ENCODE measurements around the gene COL27A1.

Gene COL27A1

GRCh38 chr9:114155263-114155994 is at the start of gene COL27A1:
Gene COL27A1, plus strand, starts transcription at chr9:114155537. Its CDS starts 414 bp downstream, at chr9:114155951.
- in situ Hi-C loops (cut with MboI; ENCODE audit: low sequenced_read_pairs): no loop called here

GRCh38 chr9:114107286-114108001 is 47.9 kb upstream of the COL27A1 start:
- in situ Hi-C loops (cut with MboI; ENCODE audit: low sequenced_read_pairs): no loop called here

- in situ Hi-C loops (cut with MboI; ENCODE audit: low sequenced_read_pairs): no loop called here
Measured at GRCh38 chr9:114108016-114108833, 47.1 kb upstream of the COL27A1 start.

- in situ Hi-C loops (cut with MboI; ENCODE audit: low sequenced_read_pairs): no loop called here
Measured at GRCh38 chr9:114109124-114109523, 46.2 kb upstream of the COL27A1 start.

- in situ Hi-C loops (cut with MboI; ENCODE audit: low sequenced_read_pairs): no loop called here
Measured at GRCh38 chr9:114110180-114110579, 45.2 kb upstream of the COL27A1 start.

- in situ Hi-C loops (cut with MboI; ENCODE audit: low sequenced_read_pairs): no loop called here
Measured at GRCh38 chr9:114112325-114112724, 43.0 kb upstream of the COL27A1 start.

- in situ Hi-C loops (cut with MboI; ENCODE audit: low sequenced_read_pairs): no loop called here
Measured at GRCh38 chr9:114112778-114113584, 42.4 kb upstream of the COL27A1 start.

- in situ Hi-C loops (cut with MboI; ENCODE audit: low sequenced_read_pairs): no loop called here
Measured at GRCh38 chr9:114114364-114114763, 41.0 kb upstream of the COL27A1 start.

GRCh38 chr9:114115654-114116125 is 39.6 kb upstream of the COL27A1 start:
- in situ Hi-C loops (cut with MboI; ENCODE audit: low sequenced_read_pairs): no loop called here

GRCh38 chr9:114116126-114116747 is 39.1 kb upstream of the COL27A1 start:
- in situ Hi-C loops (cut with MboI; ENCODE audit: low sequenced_read_pairs): no loop called here

- in situ Hi-C loops (cut with MboI; ENCODE audit: low sequenced_read_pairs): no loop called here
Measured at GRCh38 chr9:114117614-114117995, 37.7 kb upstream of the COL27A1 start.

GRCh38 chr9:114117996-114118830 is 37.1 kb upstream of the COL27A1 start:
- in situ Hi-C loops (cut with MboI; ENCODE audit: low sequenced_read_pairs): no loop called here

- in situ Hi-C loops (cut with MboI; ENCODE audit: low sequenced_read_pairs): no loop called here
Measured at GRCh38 chr9:114119242-114120191, 35.8 kb upstream of the COL27A1 start.

- in situ Hi-C loops (cut with MboI; ENCODE audit: low sequenced_read_pairs): no loop called here
Measured at GRCh38 chr9:114120192-114121014, 34.9 kb upstream of the COL27A1 start.

GRCh38 chr9:114121227-114122135 is 33.9 kb upstream of the COL27A1 start:
- in situ Hi-C loops (cut with MboI; ENCODE audit: low sequenced_read_pairs): no loop called here
